ENCODE data around the gene FAM170B. TPM values are rescaled to one million over a fixed set of nuclear protein-coding genes. Genes with fewer than 3 reads are reported as not detected.

FAM170B gene
- total and polyA plus RNA-seq, 9 donors, result 0.09 to 0.16 TPM; not detected in 7

DNA sequence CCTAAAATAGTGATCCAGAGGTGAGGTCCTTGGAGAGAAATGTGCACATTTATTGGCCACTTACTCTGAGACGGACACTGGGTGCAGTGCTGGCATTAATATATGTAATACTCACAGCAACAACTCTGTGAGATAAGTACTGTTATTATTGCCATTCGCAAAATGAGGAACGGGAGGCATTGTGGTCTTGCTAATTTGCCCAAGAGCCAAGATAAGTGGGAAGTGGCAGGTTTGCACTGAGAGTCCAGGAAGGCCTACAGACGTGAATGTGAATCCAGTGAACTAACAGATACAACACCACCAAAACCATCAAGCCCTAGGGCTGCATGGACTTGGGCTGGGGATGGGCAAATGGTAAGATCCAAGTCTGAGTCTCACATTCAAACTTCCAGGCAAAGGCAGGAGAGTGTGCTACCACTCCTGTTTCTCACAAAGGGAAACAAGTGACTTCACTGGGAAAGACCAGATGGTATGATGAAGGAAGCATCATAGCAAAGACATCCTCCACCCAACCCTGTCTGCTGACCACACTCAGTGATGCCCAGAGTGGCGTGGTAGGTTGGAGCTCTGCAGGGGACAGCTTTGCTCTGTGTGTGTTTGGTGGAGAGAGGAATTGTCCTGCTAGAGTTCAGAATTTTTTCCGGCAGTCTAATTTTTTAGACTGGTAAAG is 35.1 kb upstream of the FAM170B start:
- Histone ChIP-seq H3K36me3 (ENCODE audit: control insufficient read depth, insufficient read depth, low read length) (no peaks in the 10 kb centered on the region), H3K4me3 (ENCODE audit: low read length) (no peak overlapping the region), H3K27ac (ENCODE audit: low read length) (no peak overlapping the region), H3K27me3 (ENCODE audit: control insufficient read depth, insufficient read depth, low read length) (no peaks in the 10 kb centered on the region), H3K4me1 (ENCODE audit: control insufficient read depth, insufficient read depth, low read length) (peaks cover 52% of the 10 kb centered on the region), H3K9me3 (replicated peaks; ENCODE audit: control insufficient read depth, low read depth, low read length) (no peaks in the 10 kb centered on the region)
- no CpG with 5 or more reads among the region's 6 CpGs for WGBS (ENCODE audit: insufficient coverage)
- DNase-seq, result no peak

DNA sequence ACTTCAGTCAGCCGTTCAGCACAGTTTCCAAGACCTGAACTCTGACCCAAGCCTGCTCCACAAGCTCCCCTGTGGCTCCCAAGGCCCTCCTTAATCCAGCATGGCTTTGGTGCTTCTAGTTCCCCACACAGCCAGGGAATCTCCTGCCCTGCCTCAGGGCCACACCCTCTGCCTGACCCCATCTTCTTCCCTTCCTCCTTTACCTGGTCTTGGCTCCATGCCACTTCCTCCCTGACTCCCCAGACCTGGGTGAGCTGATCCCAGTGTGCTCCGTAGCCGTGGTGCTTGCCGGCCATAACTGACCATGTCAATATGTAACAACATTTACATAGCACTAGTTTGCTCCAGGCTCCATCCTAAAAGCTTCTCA is 34.3 kb upstream of the FAM170B start:
- WGBS (ENCODE audit: insufficient coverage), result 88% methylated on average over 3 of the region's 4 CpGs
- no peak for DNase-seq
- Histone ChIP-seq H3K9me3 (replicated peaks; ENCODE audit: control insufficient read depth, low read depth, low read length) (no peaks in the 10 kb centered on the region), H3K27me3 (ENCODE audit: control insufficient read depth, insufficient read depth, low read length) (no peaks in the 10 kb centered on the region), H3K36me3 (ENCODE audit: control insufficient read depth, insufficient read depth, low read length) (no peaks in the 10 kb centered on the region), H3K4me3 (ENCODE audit: low read length) (no peak overlapping the region), H3K4me1 (ENCODE audit: control insufficient read depth, insufficient read depth, low read length) (peaks cover 48% of the 10 kb centered on the region), H3K27ac (ENCODE audit: low read length) (no peak overlapping the region)

- no peaks in the 10 kb centered on the region for H3K36me3 ChIP-seq (ENCODE audit: control insufficient read depth, insufficient read depth, low read length)
- H3K27ac ChIP-seq (ENCODE audit: low read length), result no peak overlapping the region
- no peaks in the 10 kb centered on the region for H3K9me3 ChIP-seq (replicated peaks; ENCODE audit: control insufficient read depth, low read depth, low read length)
- no peaks in the 10 kb centered on the region for H3K27me3 ChIP-seq (ENCODE audit: control insufficient read depth, insufficient read depth, low read length)
- 81% methylated on average over 9 of the region's 12 CpGs for WGBS (ENCODE audit: insufficient coverage)
- H3K4me1 ChIP-seq (ENCODE audit: control insufficient read depth, insufficient read depth, low read length), result peaks cover 43% of the 10 kb centered on the region
- H3K4me3 ChIP-seq (ENCODE audit: low read length), result no peak overlapping the region
- no peak for DNase-seq
Observed at GRCh38 chr10:49167425-49168170, 33.8 kb upstream of the FAM170B start.

DNA sequence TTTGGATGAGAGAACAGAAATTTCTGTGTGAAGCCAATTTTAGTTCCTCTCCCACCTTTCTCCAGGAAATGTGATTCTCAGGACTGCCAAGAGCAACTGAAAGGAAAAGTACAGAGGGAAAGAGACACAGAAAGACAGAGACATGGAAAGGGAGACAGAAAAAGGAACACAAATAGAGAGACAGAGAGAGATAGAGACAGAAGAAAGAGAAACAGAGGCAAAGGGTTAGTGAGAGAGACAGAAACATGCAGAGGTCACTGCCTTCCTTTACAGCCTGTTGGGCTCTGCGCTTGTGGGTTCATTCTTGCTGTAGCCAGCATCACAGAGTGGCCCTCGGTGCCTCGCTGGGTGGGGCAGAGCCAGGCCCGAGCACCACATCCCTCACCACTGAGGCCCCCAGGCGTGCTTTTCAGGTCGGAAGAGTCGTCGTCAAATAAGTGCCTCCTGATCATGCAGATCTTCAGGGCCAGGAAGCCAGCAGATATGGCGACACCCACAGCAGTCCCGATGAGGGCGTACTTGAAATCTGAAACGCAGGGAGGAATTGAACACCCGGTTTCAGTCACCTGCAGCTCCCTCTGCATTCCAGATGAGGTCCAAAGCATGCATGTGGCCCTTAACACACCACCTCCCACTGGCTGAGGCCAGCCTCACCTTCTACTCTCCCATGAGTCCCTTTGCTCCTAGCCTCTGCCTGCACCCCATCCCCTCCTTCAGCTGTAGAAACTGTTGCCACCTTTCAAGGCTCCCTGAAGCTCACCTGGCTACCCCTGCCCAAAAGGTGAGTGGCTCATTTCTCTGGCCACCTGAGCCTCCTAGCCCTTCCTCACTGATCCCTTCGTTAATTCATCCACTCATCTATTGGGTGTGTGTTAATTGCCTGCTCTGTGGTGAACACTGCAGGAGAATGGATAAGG is 32.9 kb upstream of the FAM170B start:
- DNase-seq, result no peak
- Histone ChIP-seq H3K4me3 (ENCODE audit: low read length) (no peak overlapping the region), H3K9me3 (replicated peaks; ENCODE audit: control insufficient read depth, low read depth, low read length) (no peaks in the 10 kb centered on the region), H3K27ac (ENCODE audit: low read length) (no peak overlapping the region), H3K27me3 (ENCODE audit: control insufficient read depth, insufficient read depth, low read length) (no peaks in the 10 kb centered on the region), H3K36me3 (ENCODE audit: control insufficient read depth, insufficient read depth, low read length) (no peaks in the 10 kb centered on the region), H3K4me1 (ENCODE audit: control insufficient read depth, insufficient read depth, low read length) (peaks cover 36% of the 10 kb centered on the region)
- WGBS (ENCODE audit: insufficient coverage), result 70% methylated on average over 13 of the region's 14 CpGs

- no peak overlapping the region for H3K4me3 ChIP-seq (ENCODE audit: low read length)
- no peak for DNase-seq
- 61% methylated on average over 6 of the region's 14 CpGs for WGBS (ENCODE audit: insufficient coverage)
- no peaks in the 10 kb centered on the region for H3K9me3 ChIP-seq (replicated peaks; ENCODE audit: control insufficient read depth, low read depth, low read length)
- H3K27ac ChIP-seq (ENCODE audit: low read length), result no peak overlapping the region
- peaks cover 33% of the 10 kb centered on the region for H3K4me1 ChIP-seq (ENCODE audit: control insufficient read depth, insufficient read depth, low read length)
- no peaks in the 10 kb centered on the region for H3K27me3 ChIP-seq (ENCODE audit: control insufficient read depth, insufficient read depth, low read length)
- no peaks in the 10 kb centered on the region for H3K36me3 ChIP-seq (ENCODE audit: control insufficient read depth, insufficient read depth, low read length)
Observed at GRCh38 chr10:49165821-49166483, 32.1 kb upstream of the FAM170B start.

- H3K27me3 ChIP-seq (ENCODE audit: control insufficient read depth, insufficient read depth, low read length), result no peaks in the 10 kb centered on the region
- no peaks in the 10 kb centered on the region for H3K36me3 ChIP-seq (ENCODE audit: control insufficient read depth, insufficient read depth, low read length)
- no peak overlapping the region for H3K4me3 ChIP-seq (ENCODE audit: low read length)
- no peak overlapping the region for H3K27ac ChIP-seq (ENCODE audit: low read length)
- no peaks in the 10 kb centered on the region for H3K9me3 ChIP-seq (replicated peaks; ENCODE audit: control insufficient read depth, low read depth, low read length)
- H3K4me1 ChIP-seq (ENCODE audit: control insufficient read depth, insufficient read depth, low read length), result peaks cover 26% of the 10 kb centered on the region
- no peak for DNase-seq
- WGBS (ENCODE audit: insufficient coverage), result 75% methylated on average over 7 of the region's 7 CpGs
Observed at GRCh38 chr10:49165259-49165658, 31.4 kb upstream of the FAM170B start.

DNA sequence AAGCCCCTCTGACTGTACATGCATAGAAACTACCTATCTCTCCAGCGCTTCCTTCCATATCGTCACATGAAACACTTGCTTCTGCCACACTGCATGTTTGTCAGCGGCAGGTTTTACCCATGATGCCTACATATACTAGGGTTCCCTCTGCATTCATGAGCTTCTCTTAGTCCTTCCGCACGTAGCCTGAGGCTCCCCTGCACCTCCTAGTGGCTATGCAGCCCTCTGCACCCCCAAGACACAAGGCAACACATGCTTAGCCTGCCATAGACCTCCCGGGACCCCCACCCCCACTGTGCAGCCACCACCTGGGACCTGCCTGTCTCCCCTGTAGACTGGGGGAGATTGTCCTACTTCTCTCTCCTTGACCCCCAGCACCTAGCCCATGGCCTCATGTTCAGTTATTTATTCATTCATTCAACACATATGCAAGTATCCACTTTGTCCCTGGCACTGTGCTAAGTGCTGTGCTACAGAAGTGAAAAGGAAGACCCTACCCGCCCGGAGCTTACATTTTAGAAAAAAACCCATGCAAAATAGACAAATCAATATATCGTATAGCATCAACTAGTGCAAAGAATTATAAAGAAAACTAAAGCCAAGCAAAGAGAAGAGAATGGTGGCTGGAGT is 30.9 kb upstream of the FAM170B start:
- Histone ChIP-seq H3K27ac (ENCODE audit: low read length) (no peak overlapping the region), H3K9me3 (replicated peaks; ENCODE audit: control insufficient read depth, low read depth, low read length) (no peaks in the 10 kb centered on the region), H3K4me3 (ENCODE audit: low read length) (no peak overlapping the region), H3K27me3 (ENCODE audit: control insufficient read depth, insufficient read depth, low read length) (no peaks in the 10 kb centered on the region), H3K36me3 (ENCODE audit: control insufficient read depth, insufficient read depth, low read length) (no peaks in the 10 kb centered on the region), H3K4me1 (ENCODE audit: control insufficient read depth, insufficient read depth, low read length) (peaks cover 24% of the 10 kb centered on the region)
- 38% methylated on average over 6 of the region's 9 CpGs for WGBS (ENCODE audit: insufficient coverage)
- DNase-seq, result peak; percentile 46

GRCh38 chr10:49163741-49164140 is 29.9 kb upstream of the FAM170B start:
- no peak overlapping the region for H3K4me3 ChIP-seq (ENCODE audit: low read length)
- H3K36me3 ChIP-seq (ENCODE audit: control insufficient read depth, insufficient read depth, low read length), result no peaks in the 10 kb centered on the region
- no peaks in the 10 kb centered on the region for H3K27me3 ChIP-seq (ENCODE audit: control insufficient read depth, insufficient read depth, low read length)
- H3K9me3 ChIP-seq (replicated peaks; ENCODE audit: control insufficient read depth, low read depth, low read length), result no peaks in the 10 kb centered on the region
- peaks cover 24% of the 10 kb centered on the region for H3K4me1 ChIP-seq (ENCODE audit: control insufficient read depth, insufficient read depth, low read length)
- WGBS (ENCODE audit: insufficient coverage), result 93% methylated on average over 2 of the region's 4 CpGs
- no peak for DNase-seq
- H3K27ac ChIP-seq (ENCODE audit: low read length), result no peak overlapping the region

DNA sequence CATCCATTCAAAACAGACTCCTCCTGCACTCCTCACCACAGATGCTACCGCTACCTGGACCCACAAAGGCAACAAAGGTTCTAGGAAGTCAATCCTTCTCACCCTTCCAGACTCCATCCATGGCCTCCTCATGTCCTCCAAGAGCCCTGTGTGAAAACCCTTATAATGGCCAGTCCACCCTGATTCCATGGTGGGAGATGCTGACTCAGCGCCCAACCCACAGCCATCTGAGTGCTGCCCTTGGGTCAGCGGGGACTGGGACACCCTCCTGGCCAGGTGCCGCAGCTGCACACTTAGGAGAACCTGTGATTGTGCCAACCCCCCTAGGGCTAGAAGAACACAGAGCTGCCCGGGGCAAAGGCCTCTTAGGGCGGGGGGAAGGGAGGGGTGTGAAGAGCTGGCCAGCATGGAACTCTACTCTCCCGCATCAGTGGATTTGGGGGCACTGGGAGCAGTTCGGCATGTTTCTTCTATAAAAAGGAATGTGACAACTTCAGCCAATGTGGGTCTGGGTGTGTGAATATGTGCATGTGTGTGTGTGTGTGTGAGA is 29.0 kb upstream of the FAM170B start:
- peaks cover 21% of the 10 kb centered on the region for H3K4me1 ChIP-seq (ENCODE audit: control insufficient read depth, insufficient read depth, low read length)
- no peaks in the 10 kb centered on the region for H3K27me3 ChIP-seq (ENCODE audit: control insufficient read depth, insufficient read depth, low read length)
- 82% methylated on average over 7 of the region's 8 CpGs for WGBS (ENCODE audit: insufficient coverage)
- H3K27ac ChIP-seq (ENCODE audit: low read length), result no peak overlapping the region
- H3K9me3 ChIP-seq (replicated peaks; ENCODE audit: control insufficient read depth, low read depth, low read length), result no peaks in the 10 kb centered on the region
- H3K36me3 ChIP-seq (ENCODE audit: control insufficient read depth, insufficient read depth, low read length), result no peaks in the 10 kb centered on the region
- H3K4me3 ChIP-seq (ENCODE audit: low read length), result no peak overlapping the region
- no peak for DNase-seq

All from muscle of leg (tissue), 11 donors.